ENCODE data around the gene PANX2.
"Not testable (repeated sequence)": the region's sequence is repeated elsewhere in the genome, so short reads cannot be mapped to it uniquely, and the experiment has no call there.

PANX2 gene

DNA sequence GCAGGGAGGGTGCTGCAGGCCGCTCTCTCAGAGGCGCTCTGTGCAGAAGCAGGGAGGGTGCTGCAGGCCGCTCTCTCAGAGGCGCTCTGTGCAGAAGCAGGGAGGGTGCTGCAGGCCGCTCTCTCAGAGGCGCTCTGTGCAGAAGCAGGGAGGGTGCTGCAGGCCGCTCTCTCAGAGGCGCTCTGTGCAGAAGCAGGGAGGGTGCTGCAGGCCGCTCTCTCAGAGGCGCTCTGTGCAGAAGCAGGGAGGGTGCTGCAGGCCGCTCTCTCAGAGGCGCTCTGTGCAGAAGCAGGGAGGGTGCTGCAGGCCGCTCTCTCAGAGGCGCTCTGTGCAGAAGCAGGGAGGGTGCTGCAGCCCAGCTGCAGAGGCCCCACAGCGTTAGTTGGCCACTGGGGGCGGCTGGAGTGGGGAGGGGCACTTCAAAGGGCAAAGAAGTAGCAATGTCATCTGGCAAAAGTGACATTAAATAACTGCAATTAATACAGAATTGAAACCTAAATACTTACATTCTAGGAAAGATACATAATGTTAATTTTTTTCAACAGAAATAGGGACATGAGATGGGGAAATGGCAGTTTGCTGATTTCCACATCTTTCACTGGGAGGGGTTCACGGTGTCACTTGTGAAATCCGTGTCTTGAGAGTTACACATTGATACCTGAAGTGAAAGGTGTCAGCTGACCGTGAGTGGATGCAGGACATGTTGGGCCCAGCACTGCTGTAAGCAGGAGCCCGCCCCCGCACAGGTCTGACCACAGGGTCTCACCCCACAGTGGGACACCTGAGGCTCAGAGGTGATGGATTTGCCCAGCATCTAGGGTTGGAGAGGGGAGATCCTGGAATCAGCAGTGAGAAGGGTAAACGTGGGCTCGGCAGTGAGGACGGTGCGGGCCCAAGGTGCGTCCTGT, 23.0 kb upstream of the PANX2 start:
- DNase-seq (ENCODE audit: low spot score): not testable (repeated sequence)

DNA sequence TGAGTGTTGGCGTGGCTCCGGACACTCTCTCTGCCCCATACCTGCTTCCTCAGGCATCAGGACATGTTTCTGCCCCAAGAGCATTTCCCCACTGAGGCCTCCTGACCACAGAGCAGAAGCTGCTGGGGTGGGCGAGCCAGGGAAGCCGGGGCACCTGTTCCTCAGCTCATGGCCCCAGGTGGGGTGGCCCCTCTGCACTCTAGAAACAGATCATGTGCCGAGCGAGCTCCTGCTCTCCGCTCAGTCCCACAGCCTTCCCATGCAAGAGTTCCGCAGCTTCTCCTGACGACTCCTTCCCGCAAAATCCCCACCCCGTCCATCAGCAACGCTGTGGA, 22.4 kb upstream of the PANX2 start:
- no peak for DNase-seq (ENCODE audit: low spot score)

DNA sequence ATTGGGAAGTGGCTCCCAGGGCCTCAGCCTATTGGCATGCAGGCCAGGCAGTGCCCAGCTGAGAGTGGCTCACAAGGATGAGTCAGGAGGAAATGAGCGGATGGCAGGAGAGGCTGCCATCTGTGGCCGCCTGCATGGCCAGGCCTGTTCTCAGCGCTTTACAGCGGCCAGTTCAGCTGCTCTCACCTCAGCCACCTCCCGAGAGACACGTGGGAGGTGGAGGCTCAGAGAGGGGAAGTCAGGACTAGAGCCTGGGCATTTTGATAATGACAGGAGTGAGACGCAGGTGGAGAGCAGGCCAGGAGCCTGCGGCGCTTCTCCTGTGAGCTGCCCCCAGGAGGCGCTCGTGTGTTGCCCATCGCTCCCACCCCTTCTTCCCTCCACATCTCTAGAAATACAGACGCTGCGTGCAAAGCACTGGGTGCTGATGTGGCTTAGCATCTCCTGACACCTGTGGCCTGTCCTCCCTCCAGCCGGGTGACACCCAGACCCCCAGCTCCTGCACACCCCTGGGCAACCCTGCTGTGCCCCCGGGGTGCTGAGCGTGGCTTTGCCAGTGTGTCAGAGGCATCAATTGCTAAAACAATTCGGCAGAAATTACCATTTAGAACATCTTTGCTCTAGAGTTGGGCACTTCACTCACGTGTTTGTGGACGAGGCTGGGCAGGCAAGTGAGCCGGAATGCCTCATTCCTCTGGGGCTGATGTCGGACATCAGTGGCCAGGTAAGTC, 21.4 kb upstream of the PANX2 start:
- peak; percentile 75 for DNase-seq (ENCODE audit: low spot score)

DNA sequence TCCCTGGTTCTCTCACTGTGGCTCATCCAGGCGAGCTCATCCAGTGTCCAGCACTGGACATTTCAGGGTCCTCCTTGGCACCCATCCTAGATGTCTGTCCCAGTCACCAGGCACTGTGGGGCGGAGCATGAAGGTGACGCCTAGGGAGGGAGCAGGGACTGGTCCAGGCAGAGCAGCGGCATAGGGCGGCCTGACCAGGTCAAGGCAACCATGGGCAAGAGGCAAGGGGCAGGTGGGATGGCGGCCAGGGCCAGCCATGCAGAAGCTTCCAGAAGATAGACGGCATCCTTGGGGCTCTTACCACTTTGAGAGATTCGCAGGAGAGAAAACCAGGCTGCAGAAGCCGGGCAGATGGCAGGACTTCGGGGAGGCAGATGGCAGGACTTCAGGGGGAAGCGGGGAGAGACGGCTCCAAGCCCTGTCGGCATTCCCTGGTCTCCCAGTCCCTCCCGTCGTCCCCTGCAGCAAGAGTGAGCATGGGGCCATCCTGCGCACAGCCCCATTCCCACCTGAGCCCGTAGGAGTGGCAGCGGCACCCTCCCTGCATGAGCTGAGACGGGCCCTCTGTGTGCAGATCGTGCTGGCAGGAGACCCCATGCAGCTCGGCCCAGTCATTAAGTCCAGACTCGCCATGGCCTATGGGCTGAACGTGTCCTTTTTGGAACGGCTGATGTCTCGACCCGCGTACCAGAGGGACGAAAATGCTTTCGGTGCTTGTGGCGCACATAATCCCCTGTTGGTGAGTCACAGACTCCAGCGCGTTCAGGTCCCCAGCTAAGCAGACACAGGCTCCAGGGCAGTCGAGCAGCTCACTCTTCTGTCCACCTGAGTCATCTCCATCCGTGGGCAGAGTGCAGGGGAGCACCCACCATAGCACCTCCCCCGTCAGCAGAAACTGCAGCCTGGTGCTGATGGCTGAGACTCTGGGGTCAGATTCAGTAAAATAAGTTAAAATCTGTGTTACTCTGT, 20.1 kb upstream of the PANX2 start:
- DNase-seq (ENCODE audit: low spot score): no peak

DNA sequence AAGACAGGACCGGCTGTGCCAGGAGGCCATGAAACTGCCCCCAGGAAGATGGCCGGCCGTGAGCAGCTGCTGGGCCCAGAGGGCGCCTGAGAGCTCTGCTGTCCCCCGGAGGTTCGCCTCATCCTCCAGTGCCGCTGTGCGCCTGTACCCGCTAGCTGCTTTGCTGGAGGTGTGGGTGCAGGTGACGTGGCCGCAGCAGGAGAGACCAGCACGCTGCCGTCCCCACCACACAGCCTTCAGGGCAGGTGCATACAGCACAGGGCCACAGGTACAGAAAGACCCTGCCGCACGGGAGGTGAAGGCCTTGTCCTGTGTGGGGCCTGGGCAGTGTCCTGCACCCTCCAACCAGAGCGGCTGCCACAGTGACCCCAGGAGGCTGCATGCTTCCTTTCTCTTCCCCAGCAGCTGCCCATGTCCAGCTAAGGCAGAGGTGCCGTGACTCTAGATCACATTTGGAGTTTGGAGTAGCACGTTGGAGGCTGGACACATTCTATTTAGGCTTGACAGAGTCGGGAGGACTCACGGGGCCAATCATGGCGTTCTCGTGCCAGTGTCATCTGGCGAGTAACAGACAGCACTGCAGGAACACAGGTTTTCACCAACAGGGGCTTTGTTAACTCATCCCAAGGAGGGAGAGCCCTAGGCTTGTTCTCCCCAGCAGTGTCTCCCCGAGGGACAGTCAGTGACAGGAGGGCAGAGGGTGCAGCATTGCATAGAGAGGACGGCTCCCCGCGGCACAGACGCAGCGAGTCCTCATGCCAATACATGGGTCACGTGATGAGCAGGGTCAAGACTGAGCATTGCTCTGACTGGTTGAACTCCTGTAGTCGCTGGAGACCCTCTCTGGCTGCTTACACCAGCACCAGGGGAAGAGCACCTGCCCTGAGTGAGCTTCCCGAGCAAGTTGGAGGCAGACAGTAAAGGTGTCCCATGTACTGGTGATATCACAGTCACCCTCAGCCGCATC, 18.7 kb upstream of the PANX2 start:
- no peak for DNase-seq (ENCODE audit: low spot score)

DNA sequence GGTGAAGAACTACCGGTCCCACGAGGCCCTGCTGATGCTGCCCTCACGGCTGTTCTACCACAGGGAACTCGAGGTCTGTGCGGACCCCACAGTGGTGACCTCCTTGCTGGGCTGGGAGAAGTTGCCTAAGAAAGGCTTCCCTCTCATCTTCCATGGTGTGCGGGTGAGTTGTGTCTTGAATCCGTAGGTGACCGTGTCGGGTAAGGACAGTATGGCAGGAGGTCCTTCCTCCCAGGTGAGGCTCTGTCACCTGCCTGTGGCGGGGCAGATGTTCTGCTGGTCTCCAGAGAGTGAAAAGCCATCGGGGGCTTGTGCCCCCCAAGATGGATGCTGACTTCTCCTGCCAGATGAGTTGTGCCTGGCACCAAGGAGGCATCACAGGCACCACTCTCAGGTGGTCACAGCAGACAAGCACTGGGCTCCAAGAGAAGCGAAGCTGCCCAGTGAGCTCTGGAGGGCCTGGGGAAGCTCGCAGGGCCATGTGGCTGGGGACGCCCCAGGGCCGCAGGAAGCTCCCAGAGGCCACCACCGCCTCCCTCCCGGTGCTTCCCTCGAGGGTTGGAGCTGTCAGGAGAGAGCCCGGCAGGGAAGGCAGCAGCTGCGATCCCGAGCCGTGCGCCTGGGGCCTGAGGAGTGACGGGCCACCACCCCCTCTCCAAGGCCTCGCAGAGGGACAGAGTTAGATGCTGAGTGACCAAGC, 17.3 kb upstream of the PANX2 start:
- DNase-seq (ENCODE audit: low spot score): no peak

DNA sequence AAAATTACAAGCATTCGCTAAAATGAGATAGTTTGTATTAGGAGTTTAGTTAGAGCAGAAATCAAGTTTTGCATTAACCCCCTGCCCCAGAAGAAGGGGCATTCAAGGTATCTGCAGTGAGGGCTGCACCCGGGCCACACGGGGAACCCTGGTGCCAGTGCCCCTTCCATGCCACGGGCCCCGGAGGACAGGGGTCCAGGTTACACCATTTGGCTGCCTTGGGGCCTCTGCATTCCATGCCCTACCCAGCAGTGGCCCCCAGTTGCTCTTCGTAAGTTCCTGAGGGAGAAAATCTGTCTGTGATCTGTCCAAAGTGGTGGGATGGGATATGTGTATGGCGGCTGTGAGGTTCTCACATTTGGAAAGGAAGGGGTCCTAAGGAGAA, 16.8 kb upstream of the PANX2 start:
- DNase-seq (ENCODE audit: low spot score): no peak

DNA sequence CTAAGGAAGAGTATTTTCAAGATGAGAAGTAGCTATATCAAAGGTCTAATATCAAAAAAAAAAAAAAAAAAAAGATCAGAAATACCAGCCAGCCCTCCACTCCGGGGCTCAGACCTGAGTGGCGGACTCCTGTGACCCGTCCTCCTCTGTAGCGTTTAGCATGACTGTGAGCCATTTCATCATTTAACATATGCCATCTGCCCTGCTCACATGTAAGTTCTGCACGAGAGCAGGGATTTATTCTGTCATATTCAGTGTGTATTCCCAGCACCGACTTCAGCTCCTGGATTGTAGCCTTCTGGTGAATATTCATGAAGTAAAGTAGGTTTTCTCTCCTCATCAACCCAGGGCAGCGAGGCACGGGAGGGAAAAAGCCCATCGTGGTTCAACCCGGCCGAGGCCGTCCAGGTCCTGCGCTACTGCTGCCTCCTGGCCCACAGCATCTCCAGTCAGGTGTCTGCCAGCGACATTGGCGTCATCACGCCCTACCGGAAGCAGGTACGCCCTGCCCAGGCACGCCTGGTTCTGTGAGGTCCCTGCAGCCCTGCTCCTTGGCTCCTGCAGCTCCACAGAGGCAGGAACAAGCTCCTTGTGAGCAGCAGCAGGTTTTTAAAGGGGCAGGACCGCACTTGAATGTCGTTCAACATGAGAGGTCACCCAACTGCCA, 12.7 kb upstream of the PANX2 start:
- DNase-seq (ENCODE audit: low spot score): no peak

DNA sequence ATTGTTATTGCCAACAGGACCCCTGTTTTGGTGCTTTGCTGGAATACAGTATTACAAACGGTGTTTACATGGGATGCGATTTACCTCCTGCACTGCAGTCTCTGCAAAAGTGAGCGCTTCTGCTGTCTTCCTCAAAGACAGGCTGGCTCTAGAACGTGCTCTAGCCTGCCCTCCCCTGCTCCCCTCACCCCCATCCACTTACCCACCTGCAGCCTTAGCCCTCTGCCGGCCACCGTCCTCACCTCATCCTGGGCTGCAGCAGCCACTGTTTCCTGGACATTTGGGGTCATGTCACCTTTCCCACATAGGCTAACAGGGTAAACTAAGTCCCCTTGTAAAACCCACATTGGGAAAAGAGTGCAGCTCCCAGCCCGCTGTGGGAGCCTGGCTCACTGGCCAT, 9.6 kb upstream of the PANX2 start:
- no peak for DNase-seq (ENCODE audit: low spot score)

DNA sequence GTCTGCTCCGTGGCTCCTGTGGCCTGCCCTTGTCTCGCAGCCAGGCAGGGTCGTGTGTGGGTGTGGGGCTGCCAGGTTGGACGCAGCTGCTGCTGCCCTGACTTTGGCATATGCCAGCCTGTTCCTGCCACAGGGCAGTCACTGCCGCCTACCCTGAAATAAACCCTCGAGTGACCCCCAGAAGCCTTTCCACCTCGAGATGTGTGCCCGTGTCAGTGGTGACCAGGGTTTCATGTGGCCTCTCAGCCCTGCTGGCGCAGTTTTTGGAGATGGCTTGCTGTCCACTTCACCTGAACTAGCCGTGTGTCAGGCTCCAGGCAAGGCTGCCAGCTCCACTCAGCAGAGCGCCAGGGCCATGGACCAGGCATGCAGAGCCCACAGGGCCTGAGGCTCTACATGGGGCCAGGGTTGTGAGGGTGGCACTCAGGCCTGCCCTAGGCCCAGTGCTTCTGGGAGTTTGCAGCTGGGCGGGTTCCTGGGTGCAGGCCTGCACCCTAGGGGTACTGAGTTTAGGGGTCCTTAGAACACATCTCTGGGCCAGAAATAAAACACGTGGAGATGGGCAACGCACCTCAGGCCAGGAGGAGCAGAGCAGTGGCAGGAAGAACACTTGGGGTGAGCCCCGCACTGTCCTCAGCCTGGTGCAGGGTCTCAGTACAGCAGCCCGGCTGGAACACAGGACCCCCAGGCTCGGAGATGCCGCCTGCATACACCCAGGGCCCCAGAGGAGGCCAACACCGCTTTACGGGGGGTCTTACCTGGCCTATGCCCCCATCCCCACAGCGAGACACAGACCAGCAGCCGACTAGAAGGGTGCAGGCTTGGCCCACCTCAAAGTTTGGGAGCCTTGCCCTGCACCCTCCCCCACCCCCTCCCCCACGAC, 8.8 kb upstream of the PANX2 start:
- DNase-seq (ENCODE audit: low spot score): no peak

DNA sequence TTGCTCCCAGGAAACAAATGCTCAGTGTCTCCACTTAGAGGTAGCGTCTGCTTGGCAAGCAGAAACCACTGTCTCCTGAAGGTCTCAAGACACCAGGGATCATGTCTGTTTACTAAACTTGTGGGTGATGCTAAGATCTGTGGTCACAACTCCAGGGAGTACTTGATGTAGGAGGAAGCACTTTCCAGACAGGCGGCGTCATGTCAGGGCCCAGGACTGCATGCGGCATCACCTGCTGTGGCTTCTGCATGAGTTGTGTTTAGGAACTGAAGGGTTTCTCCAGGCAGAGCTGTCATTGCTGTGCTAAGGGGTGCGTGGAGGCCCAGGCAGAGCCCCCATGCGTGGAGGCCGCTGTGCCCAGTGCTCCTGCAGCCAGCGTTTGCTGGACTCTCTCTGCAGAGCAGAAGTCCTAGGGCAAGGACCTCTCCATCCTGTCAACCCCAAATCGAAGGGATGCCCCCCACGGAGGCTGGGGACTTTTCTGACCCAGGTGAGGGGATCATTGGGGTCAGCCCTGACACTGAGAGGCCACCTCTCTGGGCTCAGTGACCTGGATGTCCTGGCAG, 8.1 kb upstream of the PANX2 start:
- no peak for DNase-seq (ENCODE audit: low spot score)

DNA sequence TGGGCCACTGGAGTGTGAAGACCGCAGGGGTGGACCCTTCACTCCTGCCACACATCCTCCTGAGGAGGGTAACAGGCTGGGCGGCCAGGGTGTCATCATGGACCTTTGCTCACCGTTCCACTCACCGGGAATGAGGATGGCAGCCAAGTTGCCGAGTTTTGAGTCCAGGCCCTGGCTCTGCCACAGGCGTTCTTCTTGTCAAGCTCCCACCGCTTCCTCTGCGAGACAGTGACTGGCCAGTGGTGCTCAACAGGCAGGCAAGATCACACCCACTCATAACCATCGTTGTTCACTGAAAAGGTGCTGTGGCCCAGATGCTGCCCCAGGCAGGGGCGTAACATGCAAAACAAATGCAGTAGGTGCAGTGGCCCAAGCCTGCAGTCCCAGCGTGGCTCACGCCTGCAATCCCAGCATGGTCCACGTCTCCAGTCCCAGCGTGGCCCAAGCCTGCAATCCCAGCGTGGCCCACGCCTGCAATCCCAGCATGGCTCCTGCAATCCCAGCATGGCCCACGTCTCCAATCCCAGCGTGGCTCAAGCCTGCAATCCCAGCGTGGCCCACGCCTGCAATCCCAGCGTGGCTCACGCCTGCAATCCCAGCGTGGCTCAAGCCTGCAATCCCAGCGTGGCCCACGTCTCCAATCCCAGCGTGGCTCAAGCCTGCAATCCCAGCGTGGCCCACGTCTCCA, 5.0 kb upstream of the PANX2 start:
- DNase-seq (ENCODE audit: low spot score): no peak

DNA sequence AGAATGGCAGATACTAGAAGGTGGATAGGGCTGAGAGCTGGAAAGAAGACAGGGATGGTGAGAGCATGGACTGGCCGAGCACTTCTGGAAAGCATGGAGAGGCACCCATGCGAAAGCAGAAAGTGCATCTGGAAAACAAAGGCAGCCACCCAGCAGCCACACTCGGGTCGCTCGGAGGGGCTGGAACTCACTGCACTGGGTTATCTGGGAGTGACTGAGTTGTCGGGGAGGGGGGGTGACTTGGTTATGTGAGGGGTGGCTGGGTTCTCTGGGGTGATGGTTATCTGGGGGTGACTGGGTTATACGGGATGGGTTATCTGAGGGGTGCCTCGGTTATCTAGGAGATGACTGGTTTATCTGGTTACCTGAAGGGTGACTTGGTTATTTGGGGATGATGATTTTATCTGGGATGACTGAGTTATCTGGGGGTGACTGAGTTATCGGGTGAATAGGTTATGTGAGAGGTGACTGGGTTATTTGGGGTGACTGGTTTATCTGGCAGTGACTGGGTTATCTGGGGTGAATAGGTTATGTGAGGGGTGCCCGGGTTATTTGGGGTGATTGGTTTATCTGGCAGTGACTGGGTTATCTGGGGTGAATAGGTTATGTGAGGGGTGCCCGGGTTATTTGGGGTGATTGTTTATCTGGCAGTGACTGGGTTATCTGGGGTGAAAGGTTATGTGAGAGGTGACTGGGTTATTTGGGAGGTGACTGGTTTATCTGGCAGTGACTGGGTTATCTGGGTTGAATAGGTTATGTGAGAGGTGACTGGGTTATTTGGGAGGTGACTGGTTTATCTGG, 2.6 kb upstream of the PANX2 start:
- DNase-seq (ENCODE audit: low spot score): no peak

DNA sequence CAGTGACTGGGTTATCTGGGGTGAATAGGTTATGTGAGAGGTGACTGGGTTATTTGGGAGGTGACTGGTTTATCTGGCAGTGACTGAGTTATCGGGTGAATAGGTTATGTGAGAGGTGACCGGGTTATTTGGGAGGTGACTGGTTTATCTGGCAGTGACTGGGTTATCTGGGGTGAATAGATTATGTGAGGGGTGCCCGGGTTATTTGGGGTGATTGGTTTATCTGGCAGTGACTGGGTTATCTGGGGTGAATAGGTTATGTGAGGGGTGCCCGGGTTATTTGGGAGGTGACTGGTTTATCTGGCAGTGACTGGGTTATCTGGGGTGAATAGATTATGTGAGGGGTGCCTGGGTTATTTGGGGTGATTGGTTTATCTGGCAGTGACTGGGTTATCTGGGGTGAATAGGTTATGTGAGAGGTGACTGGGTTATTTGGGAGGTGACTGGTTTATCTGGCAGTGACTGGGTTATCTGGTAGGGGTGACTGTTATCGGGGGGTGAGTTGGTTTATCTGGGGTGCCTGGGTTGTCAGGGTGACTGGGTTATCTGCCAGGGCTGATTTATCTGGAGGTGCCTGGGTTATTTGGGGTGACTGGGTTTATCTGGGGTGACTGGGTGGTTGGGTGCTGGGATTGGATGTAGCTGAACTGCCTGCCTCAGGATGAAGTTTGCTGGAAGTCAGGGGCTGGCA, 1.9 kb upstream of the PANX2 start:
- not testable (repeated sequence) for DNase-seq (ENCODE audit: low spot score)

DNA sequence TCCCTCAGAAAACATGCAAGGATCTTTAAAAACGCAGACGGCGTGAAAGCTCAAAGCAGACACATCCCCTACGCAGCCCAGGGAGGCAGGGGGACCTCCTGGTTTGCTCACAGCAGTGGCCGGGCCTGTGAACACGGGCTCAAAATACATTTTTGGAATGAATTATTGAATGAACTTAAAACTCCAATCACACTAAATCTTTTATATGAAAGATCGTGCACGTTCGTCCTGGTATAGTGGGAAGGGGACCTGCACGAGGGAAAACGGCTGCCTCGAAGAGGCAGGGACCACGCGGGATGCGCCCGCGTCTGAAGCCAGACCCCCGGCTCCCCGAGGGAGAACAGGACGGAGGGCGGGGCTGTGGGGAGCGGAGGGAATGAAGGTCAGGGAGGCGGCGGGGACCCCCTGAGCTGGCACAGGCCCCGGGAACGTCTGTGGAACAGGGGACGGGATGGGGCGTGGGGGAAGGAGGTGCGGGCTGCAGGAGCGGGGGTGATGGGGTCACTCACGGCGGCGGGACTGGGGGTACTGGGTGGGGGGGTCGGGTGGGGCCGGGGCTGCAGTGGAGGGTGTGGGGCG, 1.3 kb upstream of the PANX2 start:
- no peak for DNase-seq (ENCODE audit: low spot score)

DNA sequence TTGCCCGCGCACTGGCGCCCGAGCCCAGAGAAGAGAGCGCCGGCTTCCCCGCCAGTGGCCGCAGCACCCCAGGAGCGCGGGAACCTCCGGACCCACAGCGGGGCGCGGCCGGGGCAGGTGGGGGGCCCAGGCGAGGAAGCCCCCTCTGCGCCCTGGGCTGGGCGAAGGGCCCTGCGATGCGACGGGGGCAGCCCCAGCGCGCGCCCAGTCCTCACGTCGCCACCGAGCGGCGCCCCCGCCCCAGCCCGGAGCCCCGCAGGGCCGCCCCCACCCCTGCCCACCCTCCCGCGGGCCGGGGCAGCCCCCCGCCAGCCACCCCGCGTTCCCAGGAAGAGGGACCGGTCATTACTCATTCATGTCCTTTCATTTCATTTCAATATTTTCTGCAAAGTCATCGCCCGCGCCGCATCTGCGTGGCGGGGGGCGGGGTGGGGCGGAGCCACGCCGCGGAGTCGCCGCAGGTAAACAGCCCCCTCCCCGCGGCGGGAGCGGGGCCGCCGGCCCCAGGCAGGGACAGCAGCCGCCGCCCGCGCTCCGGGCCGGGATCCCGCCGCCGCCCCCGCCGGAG, 673 bp upstream of the PANX2 start:
- no peak for DNase-seq (ENCODE audit: low spot score)

All from CD4-positive, alpha-beta T cell treated with Interleukin-6 at 100 ng/mL for 8 hours (primary cell).